IPS DF 19.7 (cell line): ENCODE results near the gene SH2D3A.

Experiments used
- DNase-seq: peaks from one replicate; pipeline ENCODE4 v3.0.0-alpha.2; 2013; ENCODE audit warnings: low read depth, low spot score

The SH2D3A gene

DNA sequence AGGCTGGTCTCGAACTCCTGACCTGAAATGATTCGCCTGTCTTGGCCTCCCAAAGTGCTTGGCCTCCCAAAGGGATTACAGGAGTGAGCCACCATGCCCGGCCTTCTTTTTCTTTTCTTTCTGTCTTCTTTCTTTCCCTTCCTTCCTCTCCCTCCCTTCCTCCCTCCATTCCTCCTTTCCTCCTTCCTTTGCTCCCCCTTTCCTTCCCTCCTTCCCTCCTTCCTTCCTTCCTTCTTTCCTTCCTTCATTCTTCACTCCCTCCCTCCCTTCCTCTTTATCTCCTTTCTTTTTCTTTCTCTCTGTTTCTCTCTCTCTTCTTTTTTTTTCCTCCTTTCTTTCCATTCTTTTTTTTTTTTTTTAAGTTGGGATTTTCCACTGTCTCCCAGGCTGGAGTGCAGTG, 58.9 kb downstream of the SH2D3A start:
- DNase-seq: no peak

DNA sequence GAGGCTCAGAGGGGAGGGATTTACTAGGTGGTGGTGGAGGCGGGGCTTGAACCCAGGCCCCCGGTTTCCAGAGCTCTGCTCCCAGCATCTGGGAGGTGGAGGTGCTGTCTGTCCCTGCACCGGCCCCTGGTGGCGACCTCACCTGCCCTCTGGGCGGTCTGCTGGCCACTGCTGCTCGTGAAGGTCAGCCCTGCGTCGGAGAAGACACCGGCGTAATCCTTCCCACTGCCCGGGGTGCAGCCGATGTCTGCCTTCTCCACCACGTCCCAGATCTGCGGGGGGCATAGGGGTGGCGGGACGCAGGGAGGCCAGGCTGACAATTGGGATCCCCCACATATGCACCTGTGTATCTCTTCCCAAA, 59.6 kb downstream of the SH2D3A start:
- no peak for DNase-seq

DNA sequence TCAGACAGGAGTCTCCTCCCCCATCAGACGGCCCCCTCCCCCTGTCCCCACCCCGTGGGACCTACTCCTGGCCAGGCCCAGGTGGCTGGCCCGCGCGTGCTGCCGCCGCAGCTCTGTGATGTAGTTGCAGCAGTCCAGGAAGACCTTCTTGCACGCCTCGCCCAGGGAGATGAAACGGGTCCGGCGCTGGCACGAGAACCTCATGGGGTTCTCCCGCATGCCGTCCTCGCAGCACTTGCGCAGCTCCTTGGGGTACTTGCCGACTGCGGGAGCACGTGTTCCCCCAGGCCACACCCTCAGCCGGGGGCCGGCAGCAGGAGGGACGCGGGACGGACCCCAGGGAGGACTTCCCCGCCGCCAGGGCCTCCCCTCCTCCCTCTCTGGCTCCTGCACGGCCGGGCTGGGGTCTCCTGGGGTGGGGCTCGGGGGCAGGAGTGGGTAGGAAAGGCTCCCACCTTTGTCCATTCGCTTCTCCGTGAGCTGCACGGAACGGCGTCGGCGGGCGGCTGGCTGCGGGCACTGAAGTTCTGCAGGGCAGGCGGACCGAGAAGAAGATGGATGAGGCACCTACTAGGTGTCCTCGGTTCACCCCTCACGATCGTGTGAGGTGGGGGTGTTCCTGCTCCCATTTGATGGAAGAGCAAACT, 60.1 kb downstream of the SH2D3A start:
- no peak for DNase-seq

DNA sequence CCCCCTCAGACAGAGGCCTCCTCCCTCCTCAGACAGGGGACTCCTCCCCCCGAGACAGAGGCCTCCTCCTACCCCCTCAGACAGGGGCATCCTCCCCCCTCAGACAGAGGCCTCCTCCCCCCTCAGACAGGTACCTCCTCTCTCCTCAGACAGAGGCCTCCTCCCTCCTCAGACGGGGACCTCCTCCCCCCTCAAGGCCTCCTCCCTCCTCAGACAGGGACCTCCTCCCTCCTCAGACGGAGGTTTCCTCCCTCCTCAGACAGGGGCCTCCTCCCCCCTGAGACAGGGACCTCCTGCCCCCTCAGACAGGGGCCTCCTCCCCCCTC, 60.6 kb downstream of the SH2D3A start:
- DNase-seq: no peak

DNA sequence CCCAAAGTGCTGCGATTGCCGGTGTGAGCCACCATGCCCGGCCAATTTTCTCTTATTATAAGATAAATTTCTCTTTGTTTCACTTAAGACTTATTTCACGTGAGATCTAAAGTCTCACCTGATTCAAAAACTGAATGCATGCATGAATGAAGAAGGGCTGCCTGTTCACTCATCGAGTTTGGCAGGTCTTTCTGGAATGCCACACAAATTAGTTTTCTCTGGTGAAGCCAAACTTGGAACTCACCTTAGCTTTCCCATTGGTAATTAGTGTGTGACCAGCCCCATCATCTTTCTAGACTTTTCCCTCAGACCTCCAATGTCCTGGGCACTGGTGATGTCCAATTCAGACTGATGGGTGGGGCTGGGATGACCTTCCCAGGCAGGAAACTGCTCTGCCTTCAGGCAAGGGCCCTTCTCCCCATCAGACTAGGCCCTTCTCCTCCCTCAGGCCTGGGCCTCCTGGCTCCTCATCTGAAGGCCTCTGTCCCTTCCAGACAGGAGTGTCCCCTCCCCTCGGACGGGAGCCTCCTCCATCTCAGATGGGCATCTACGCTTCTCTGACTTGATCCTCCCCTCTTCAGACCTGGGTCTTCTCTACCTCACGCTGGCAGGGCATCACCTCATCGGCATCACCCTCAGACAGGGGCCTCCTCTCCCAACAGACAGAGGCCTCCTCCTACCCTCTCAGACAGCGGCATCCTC, 61.2 kb downstream of the SH2D3A start:
- no peak for DNase-seq
